Measurements from ENCODE around the gene PPIG.

PPIG gene

DNA sequence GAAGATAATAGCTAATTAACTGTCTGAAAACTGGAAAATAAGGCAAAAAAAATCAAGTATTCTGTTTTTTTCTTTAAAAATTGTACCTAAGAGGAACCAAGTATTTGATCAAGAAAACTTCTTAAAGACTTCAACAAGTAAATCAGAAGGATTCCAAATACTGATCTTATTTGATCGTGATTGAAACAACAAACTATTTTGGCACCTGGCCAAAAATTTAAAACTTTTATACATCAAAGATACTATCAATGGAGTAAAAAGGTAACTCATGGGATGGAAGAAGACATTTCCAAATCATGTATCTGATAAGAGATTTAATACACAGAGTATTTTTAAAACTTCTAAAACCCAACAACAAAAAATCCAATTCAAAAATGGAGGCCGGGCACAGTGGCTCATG is 63.3 kb downstream of the PPIG start:
- DNase-seq = no peak
- TF ChIP-seq CTCF (IDR thresholded peaks at IDR 0.05; ENCODE audit: low read depth, low read length) = no peak
- H3K36me3 ChIP-seq = no peaks in the 10 kb centered on the region

GRCh38 chr2:169649278-169649677 is 65.1 kb downstream of the PPIG start:
- H3K4me3 ChIP-seq (ENCODE audit: low read depth, low read length) = no peak overlapping the region
- H3K36me3 ChIP-seq = no peaks in the 10 kb centered on the region
- no peaks in the 10 kb centered on the region for H3K9me3 ChIP-seq (ENCODE audit: severe bottlenecking)
- TF ChIP-seq CTCF (IDR thresholded peaks at IDR 0.05; ENCODE audit: low read depth, low read length) = no peak
- no peak overlapping the region for H3K27ac ChIP-seq
- no peaks in the 10 kb centered on the region for H3K27me3 ChIP-seq (ENCODE audit: insufficient read depth, low read depth, severe bottlenecking)
- DNase-seq = no peak

More for the DNA sequence above, 63.3 kb downstream of the PPIG start:
- H3K27ac ChIP-seq = no peak overlapping the region
- H3K4me3 ChIP-seq (ENCODE audit: low read depth, low read length) = no peak overlapping the region
- no peaks in the 10 kb centered on the region for H3K9me3 ChIP-seq (ENCODE audit: severe bottlenecking)
- H3K27me3 ChIP-seq (ENCODE audit: insufficient read depth, low read depth, severe bottlenecking) = no peaks in the 10 kb centered on the region

DNA sequence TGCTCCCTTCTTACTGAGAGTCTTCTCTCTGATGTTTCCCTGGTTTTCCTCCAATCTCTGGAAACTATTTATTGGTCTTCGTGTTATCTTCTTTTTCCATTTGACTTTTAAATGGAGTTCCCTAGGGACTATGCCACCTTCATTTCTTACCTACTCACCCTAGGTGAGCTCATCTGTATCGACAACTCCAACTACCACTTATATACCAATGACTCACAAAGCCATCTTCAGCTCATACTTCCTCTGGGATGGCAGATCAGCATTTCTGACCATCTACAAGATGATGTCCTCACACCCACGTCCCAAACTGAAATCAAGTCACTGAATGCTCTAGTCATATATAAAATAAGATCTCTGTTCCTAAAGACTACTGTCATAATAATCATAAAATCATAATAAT is 69.5 kb downstream of the PPIG start:
- no peak for TF ChIP-seq CTCF (IDR thresholded peaks at IDR 0.05; ENCODE audit: low read depth, low read length)
- H3K27me3 ChIP-seq (ENCODE audit: insufficient read depth, low read depth, severe bottlenecking) = no peaks in the 10 kb centered on the region
- H3K9me3 ChIP-seq (ENCODE audit: severe bottlenecking) = no peaks in the 10 kb centered on the region
- no peak overlapping the region for H3K4me3 ChIP-seq (ENCODE audit: low read depth, low read length)
- H3K36me3 ChIP-seq = no peaks in the 10 kb centered on the region
- no peak for DNase-seq
- H3K27ac ChIP-seq = no peak overlapping the region

- no peaks in the 10 kb centered on the region for H3K9me3 ChIP-seq (ENCODE audit: severe bottlenecking)
- no peak overlapping the region for H3K4me3 ChIP-seq (ENCODE audit: low read depth, low read length)
- TF ChIP-seq CTCF (IDR thresholded peaks at IDR 0.05; ENCODE audit: low read depth, low read length) = no peak
- H3K36me3 ChIP-seq = no peaks in the 10 kb centered on the region
- H3K27ac ChIP-seq = no peak overlapping the region
- DNase-seq = no peak
- no peaks in the 10 kb centered on the region for H3K27me3 ChIP-seq (ENCODE audit: insufficient read depth, low read depth, severe bottlenecking)
Observed at GRCh38 chr2:169656164-169656563, 72.0 kb downstream of the PPIG start.

GRCh38 chr2:169658877-169659276 is 74.7 kb downstream of the PPIG start:
- no peak overlapping the region for H3K4me3 ChIP-seq (ENCODE audit: low read depth, low read length)
- no peaks in the 10 kb centered on the region for H3K9me3 ChIP-seq (ENCODE audit: severe bottlenecking)
- TF ChIP-seq CTCF (IDR thresholded peaks at IDR 0.05; ENCODE audit: low read depth, low read length) = no peak
- H3K27ac ChIP-seq = no peak overlapping the region
- no peaks in the 10 kb centered on the region for H3K36me3 ChIP-seq
- H3K27me3 ChIP-seq (ENCODE audit: insufficient read depth, low read depth, severe bottlenecking) = no peaks in the 10 kb centered on the region
- no peak for DNase-seq

- Histone ChIP-seq H3K9me3 (ENCODE audit: severe bottlenecking) (no peaks in the 10 kb centered on the region), H3K4me3 (ENCODE audit: low read depth, low read length) (no peak overlapping the region), H3K27ac (no peak overlapping the region), H3K27me3 (ENCODE audit: insufficient read depth, low read depth, severe bottlenecking) (no peaks in the 10 kb centered on the region), H3K36me3 (no peaks in the 10 kb centered on the region)
- no peak for TF ChIP-seq CTCF (IDR thresholded peaks at IDR 0.05; ENCODE audit: low read depth, low read length)
- no peak for DNase-seq
Observed at GRCh38 chr2:169659320-169659719, 75.2 kb downstream of the PPIG start.

Data from WERI-Rb-1 (cell line).